SW 1271 (cell line): Measurements from ENCODE around the gene COL24A1.

Experiments
- DNase-seq, 2 experiments: peaks; one replicate each; lab custom pipeline; 2025; lab: John Stamatoyannopoulos, UW

The COL24A1 gene

GRCh38 chr1:86156566-86157455 is at the start of gene COL24A1:
TSS of gene COL24A1 (minus strand) at chr1:86156772. CDS start at chr1:86156396, 376 bp downstream.
- no peak for DNase-seq

GRCh38 chr1:86205741-86206140 is 49.2 kb upstream of the COL24A1 start:
- no peak for DNase-seq

- no peak for DNase-seq
Measured at GRCh38 chr1:86202552-86203340, 46.2 kb upstream of the COL24A1 start.

GRCh38 chr1:86201311-86201710 is 44.7 kb upstream of the COL24A1 start:
- no peak for DNase-seq

GRCh38 chr1:86200901-86201300 is 44.3 kb upstream of the COL24A1 start:
- DNase-seq = no peak

GRCh38 chr1:86197206-86197855 is 40.8 kb upstream of the COL24A1 start:
- DNase-seq = no peak

- DNase-seq = no peak
Measured at GRCh38 chr1:86195281-86195680, 38.7 kb upstream of the COL24A1 start.

- DNase-seq = no peak
Measured at GRCh38 chr1:86194491-86195034, 38.0 kb upstream of the COL24A1 start.

GRCh38 chr1:86192417-86192816 is 35.8 kb upstream of the COL24A1 start:
- no peak for DNase-seq

GRCh38 chr1:86191958-86192357 is 35.4 kb upstream of the COL24A1 start:
- no peak for DNase-seq

GRCh38 chr1:86190873-86191272 is 34.3 kb upstream of the COL24A1 start:
- no peak for DNase-seq

GRCh38 chr1:86184426-86184825 is 27.9 kb upstream of the COL24A1 start:
- no peak for DNase-seq

- no peak for DNase-seq
Measured at GRCh38 chr1:86183810-86184209, 27.2 kb upstream of the COL24A1 start.

- DNase-seq = no peak
Measured at GRCh38 chr1:86176226-86176625, 19.7 kb upstream of the COL24A1 start.

GRCh38 chr1:86175756-86176155 is 19.2 kb upstream of the COL24A1 start:
- no peak for DNase-seq

- peak in 1 of 2 experiments; percentile 5 for DNase-seq
Measured at GRCh38 chr1:86169625-86170024, 13.1 kb upstream of the COL24A1 start.

- DNase-seq = no peak
Measured at GRCh38 chr1:86159800-86160199, 3.2 kb upstream of the COL24A1 start.

GRCh38 chr1:86155807-86156565 is 586 bp downstream of the COL24A1 start:
- DNase-seq = no peak

- DNase-seq = no peak
Measured at GRCh38 chr1:86155051-86155806, 1.3 kb downstream of the COL24A1 start.

GRCh38 chr1:86154571-86155050 is 2.0 kb downstream of the COL24A1 start:
- DNase-seq = no peak

- no peak for DNase-seq
Measured at GRCh38 chr1:86153836-86154235, 2.7 kb downstream of the COL24A1 start.
